Nephron (organoid): ENCODE results near the gene CUL1.

Experiments
- H3K27ac Mint-ChIP-seq, 3 experiments: 2 replicates each; pipeline ENCODE4 v1.8.0; 2020; ENCODE audit warnings: mixed read lengths in 3 of 3, mild to moderate bottlenecking in 2 of 3, moderate library complexity in 1 of 3
- H3K27me3 Mint-ChIP-seq: 2 replicates; pipeline ENCODE4 v1.8.0; 2021; ENCODE audit warnings: low read depth, mild to moderate bottlenecking, moderate library complexity, mixed read lengths
- H3K36me3 Mint-ChIP-seq: 2 replicates; pipeline ENCODE4 v1.8.0; 2020; ENCODE audit warnings: low read depth, mixed read lengths
- H3K4me1 Mint-ChIP-seq: 2 replicates; pipeline ENCODE4 v1.8.0; 2020; ENCODE audit warnings: mixed read lengths
- H3K4me3 Mint-ChIP-seq, 3 experiments: 2 replicates each; pipeline ENCODE4 v1.8.0; 2020; ENCODE audit warnings: mild to moderate bottlenecking in 3 of 3, mixed read lengths in 3 of 3, moderate library complexity in 2 of 3
- H3K9me3 Mint-ChIP-seq: 2 replicates; pipeline ENCODE4 v1.8.0; 2020; ENCODE audit warnings: mixed read lengths
- CTCF ChIP-seq, 3 experiments: fragments of 200-600 bp; sonication (generic); IDR thresholded peaks; one replicate each; pipeline ENCODE4 v1.5.0; 2021; ENCODE audit warnings: antibody characterized with exemption in 3 of 3; ENCODE audit not compliant: unreplicated experiment in 3 of 3

CUL1 gene

GRCh38 chr7:148738737-148739535, 40.2 kb downstream of the CUL1 start:
- no peaks in the 10 kb centered on the region for H3K27me3 Mint-ChIP-seq
- peaks cover 84% of the 10 kb centered on the region for H3K36me3 Mint-ChIP-seq
- H3K4me3 Mint-ChIP-seq, result no peak overlapping the region
- H3K4me1 Mint-ChIP-seq, result peaks cover 5% of the 10 kb centered on the region
- TF ChIP-seq CTCF (IDR thresholded peaks at IDR 0.05; ENCODE audit: unreplicated experiment in 3 of 3), result no peak
- H3K27ac Mint-ChIP-seq, result peak overlapping the region in 1 of 3 experiments; percentile 42
- peaks cover 21% of the 10 kb centered on the region for H3K9me3 Mint-ChIP-seq

- no peak for TF ChIP-seq CTCF (IDR thresholded peaks at IDR 0.05; ENCODE audit: unreplicated experiment in 3 of 3)
- H3K9me3 Mint-ChIP-seq, result peaks cover 27% of the 10 kb centered on the region
- no peaks in the 10 kb centered on the region for H3K27me3 Mint-ChIP-seq
- no peaks in the 10 kb centered on the region for H3K4me1 Mint-ChIP-seq
- peaks cover 71% of the 10 kb centered on the region for H3K36me3 Mint-ChIP-seq
- H3K27ac Mint-ChIP-seq, result peak overlapping the region in 1 of 3 experiments; percentile 8
- H3K4me3 Mint-ChIP-seq, result no peak overlapping the region
Measured at GRCh38 chr7:148746135-148746534, 47.4 kb downstream of the CUL1 start.

GRCh38 chr7:148747274-148747673, 48.6 kb downstream of the CUL1 start:
- no peaks in the 10 kb centered on the region for H3K27me3 Mint-ChIP-seq
- H3K36me3 Mint-ChIP-seq, result peaks cover 62% of the 10 kb centered on the region
- no peak for TF ChIP-seq CTCF (IDR thresholded peaks at IDR 0.05; ENCODE audit: unreplicated experiment in 3 of 3)
- H3K4me1 Mint-ChIP-seq, result no peaks in the 10 kb centered on the region
- H3K4me3 Mint-ChIP-seq, result no peak overlapping the region
- peaks cover 21% of the 10 kb centered on the region for H3K9me3 Mint-ChIP-seq
- H3K27ac Mint-ChIP-seq, result no peak overlapping the region

- H3K27me3 Mint-ChIP-seq, result no peaks in the 10 kb centered on the region
- H3K36me3 Mint-ChIP-seq, result peaks cover 51% of the 10 kb centered on the region
- no peaks in the 10 kb centered on the region for H3K9me3 Mint-ChIP-seq
- no peak for TF ChIP-seq CTCF (IDR thresholded peaks at IDR 0.05; ENCODE audit: unreplicated experiment in 3 of 3)
- H3K4me1 Mint-ChIP-seq, result no peaks in the 10 kb centered on the region
- no peak overlapping the region for H3K4me3 Mint-ChIP-seq
- no peak overlapping the region for H3K27ac Mint-ChIP-seq
Measured at GRCh38 chr7:148750442-148751355, 52.0 kb downstream of the CUL1 start.

- H3K27ac Mint-ChIP-seq, result no peak overlapping the region
- H3K27me3 Mint-ChIP-seq, result no peaks in the 10 kb centered on the region
- no peak for TF ChIP-seq CTCF (IDR thresholded peaks at IDR 0.05; ENCODE audit: unreplicated experiment in 3 of 3)
- H3K4me3 Mint-ChIP-seq, result no peak overlapping the region
- no peaks in the 10 kb centered on the region for H3K9me3 Mint-ChIP-seq
- no peaks in the 10 kb centered on the region for H3K4me1 Mint-ChIP-seq
- H3K36me3 Mint-ChIP-seq, result peaks cover 53% of the 10 kb centered on the region
Measured at GRCh38 chr7:148753224-148753623, 54.5 kb downstream of the CUL1 start.
